Large intestine (tissue), 3 donors: Measurements from ENCODE around the gene GOSR2. TPM values are rescaled to one million over a fixed set of nuclear protein-coding genes. Genes with fewer than 3 reads are reported as not detected.

ENCODE experiments used
- DNase-seq, 2 donors: peaks; one replicate each; pipeline versions ENCODE4 v3.0.0 to v3.0.0-alpha.2; 2013
- H3K27ac ChIP-seq: one replicate; pipeline ENCODE4 v1.5.1; 2013; ENCODE audit warnings: low read length
- H3K27me3 ChIP-seq: 2 replicates; pipeline ENCODE4 v1.6.1; 2013; ENCODE audit warnings: low read length; ENCODE audit not compliant: control insufficient read depth, insufficient read depth
- H3K36me3 ChIP-seq: 2 replicates; pipeline ENCODE4 v1.6.1; 2013; ENCODE audit warnings: low read length; ENCODE audit not compliant: control insufficient read depth, insufficient read depth
- H3K4me1 ChIP-seq: one replicate; pipeline ENCODE4 v1.6.1; 2013; ENCODE audit warnings: low read length; ENCODE audit not compliant: control insufficient read depth, insufficient read depth
- H3K4me3 ChIP-seq: one replicate; pipeline ENCODE4 v1.5.1; 2013; ENCODE audit warnings: low read length
- H3K9me3 ChIP-seq: one replicate; pipeline ENCODE4 v1.6.1; 2013; ENCODE audit warnings: mild to moderate bottlenecking, low read depth, low read length, moderate library complexity; ENCODE audit not compliant: control insufficient read depth
- WGBS: methylation state at CpG from one replicate; pipeline ENCODE4 v1.1.5; 2013; ENCODE audit warnings: low lambda C conversion rate; ENCODE audit not compliant: insufficient coverage; 5-methylcytosine and 5-hydroxymethylcytosine counted together
- polyA plus RNA-seq: library from polyadenylated mRNA; unstranded; fragments of 120-200 nt; gene quantifications from one replicate; pipeline ENCODE4 v1.2.1, GENCODE V29; 2013

GOSR2 gene
- polyA plus RNA-seq, 1 donor = 103 TPM

GRCh38 chr17:46879101-46879500, 43.9 kb upstream of the GOSR2 start:
- WGBS = no CpG with 5 or more reads among the region's 7 CpGs
- no peaks in the 10 kb centered on the region for H3K4me1 ChIP-seq

GRCh38 chr17:46881015-46881414, 41.9 kb upstream of the GOSR2 start:
- WGBS = no CpG with 5 or more reads among the region's 5 CpGs
- H3K27ac ChIP-seq = no peak overlapping the region
- H3K4me3 ChIP-seq = no peak overlapping the region
- DNase-seq = no peak
- no peaks in the 10 kb centered on the region for H3K36me3 ChIP-seq
- no peaks in the 10 kb centered on the region for H3K9me3 ChIP-seq
- no peaks in the 10 kb centered on the region for H3K27me3 ChIP-seq
- H3K4me1 ChIP-seq = no peaks in the 10 kb centered on the region

More at GRCh38 chr17:46879101-46879500, 43.9 kb upstream of the GOSR2 start:
- DNase-seq = no peak
- no peaks in the 10 kb centered on the region for H3K9me3 ChIP-seq
- H3K36me3 ChIP-seq = no peaks in the 10 kb centered on the region
- H3K27ac ChIP-seq = no peak overlapping the region
- H3K4me3 ChIP-seq = no peak overlapping the region
- no peaks in the 10 kb centered on the region for H3K27me3 ChIP-seq

GRCh38 chr17:46882666-46883065, 40.3 kb upstream of the GOSR2 start:
- WGBS = 80% methylated on average over 2 of the region's 8 CpGs
- Histone ChIP-seq H3K27ac (no peak overlapping the region), H3K27me3 (no peaks in the 10 kb centered on the region), H3K4me1 (no peaks in the 10 kb centered on the region), H3K36me3 (no peaks in the 10 kb centered on the region), H3K9me3 (no peaks in the 10 kb centered on the region), H3K4me3 (no peak overlapping the region)
- no peak for DNase-seq

- Histone ChIP-seq H3K27me3 (no peaks in the 10 kb centered on the region), H3K9me3 (no peaks in the 10 kb centered on the region), H3K4me3 (no peak overlapping the region), H3K27ac (no peak overlapping the region), H3K4me1 (no peaks in the 10 kb centered on the region), H3K36me3 (no peaks in the 10 kb centered on the region)
- no peak for DNase-seq
- WGBS = no CpG with 5 or more reads among the region's 19 CpGs
Observed at GRCh38 chr17:46883871-46884520, 39.0 kb upstream of the GOSR2 start.

- Histone ChIP-seq H3K27me3 (no peaks in the 10 kb centered on the region), H3K4me1 (no peaks in the 10 kb centered on the region), H3K9me3 (no peaks in the 10 kb centered on the region), H3K4me3 (no peak overlapping the region), H3K36me3 (no peaks in the 10 kb centered on the region), H3K27ac (no peak overlapping the region)
- DNase-seq = no peak
- no CpG with 5 or more reads among the region's 7 CpGs for WGBS
Observed at GRCh38 chr17:46884552-46884951, 38.4 kb upstream of the GOSR2 start.

DNA sequence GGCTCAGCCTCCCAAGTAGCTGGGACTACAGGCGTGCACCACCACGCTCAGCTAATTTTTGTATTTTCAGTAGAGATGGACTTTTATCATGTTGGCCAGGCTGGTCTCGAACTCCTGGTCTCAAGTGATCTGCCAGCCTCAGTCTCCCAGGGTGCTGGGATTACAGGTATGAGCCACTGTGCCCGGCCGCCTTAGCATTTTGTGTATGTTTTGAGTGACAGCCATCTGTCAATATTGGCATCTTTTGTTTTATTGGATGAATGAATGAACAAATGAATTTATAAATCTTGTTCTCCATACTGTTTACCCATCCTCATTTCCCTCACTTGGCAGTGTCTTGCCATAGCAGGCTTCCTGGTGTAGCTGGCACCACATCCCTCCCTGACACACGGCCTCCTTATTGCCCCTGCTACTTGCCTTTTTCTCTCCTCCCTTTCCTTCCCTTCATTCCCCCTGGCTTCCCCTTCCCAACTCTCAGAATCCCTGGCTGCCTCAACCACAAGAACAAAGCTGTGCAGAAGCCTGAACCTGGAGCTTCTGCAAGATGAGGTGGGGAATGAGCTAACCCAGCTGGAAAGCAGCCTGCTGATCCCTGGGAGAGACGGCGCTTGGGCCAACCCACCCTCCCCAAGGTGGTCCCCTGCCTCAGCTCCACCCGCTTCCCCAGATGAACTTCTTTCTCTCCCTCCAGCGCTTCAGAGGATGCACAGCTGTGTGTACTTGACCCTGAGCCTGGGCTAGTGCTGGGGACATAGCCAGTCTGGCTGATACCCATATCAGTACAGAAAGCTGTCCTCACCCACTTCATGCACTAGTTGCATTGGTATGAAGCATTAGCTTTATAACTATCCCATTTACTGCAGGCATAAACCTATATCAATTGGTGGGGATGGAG, 37.3 kb upstream of the GOSR2 start:
- Histone ChIP-seq H3K27me3 (no peaks in the 10 kb centered on the region), H3K4me1 (no peaks in the 10 kb centered on the region), H3K9me3 (no peaks in the 10 kb centered on the region), H3K36me3 (no peaks in the 10 kb centered on the region), H3K27ac (no peak overlapping the region), H3K4me3 (no peak overlapping the region)
- no peak for DNase-seq
- WGBS = 100% methylated on average over 1 of the region's 10 CpGs

DNA sequence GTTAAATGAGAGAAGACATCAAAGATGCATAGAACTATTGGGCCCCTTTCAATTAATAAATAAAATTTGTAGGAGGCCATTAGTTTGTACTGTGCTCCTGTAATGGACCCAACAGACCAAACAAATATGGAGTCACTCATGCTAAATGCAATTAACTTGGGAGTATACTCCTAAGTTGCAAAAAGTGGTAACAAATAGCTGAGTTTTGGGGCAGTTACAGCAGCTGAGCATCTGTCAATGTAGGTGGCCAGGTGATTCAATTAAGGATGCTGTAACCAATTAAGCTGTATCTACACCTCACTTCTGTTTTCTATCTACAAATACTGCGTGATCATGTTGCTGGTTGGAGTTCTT, 36.7 kb upstream of the GOSR2 start:
- no peaks in the 10 kb centered on the region for H3K27me3 ChIP-seq

GRCh38 chr17:46887717-46888116, 35.2 kb upstream of the GOSR2 start:
- no peak overlapping the region for H3K27ac ChIP-seq
- DNase-seq = no peak
- no CpG with 5 or more reads among the region's 3 CpGs for whole genome bisulfite sequencing
- no peak overlapping the region for H3K4me3 ChIP-seq
- H3K4me1 ChIP-seq = no peaks in the 10 kb centered on the region
- no peaks in the 10 kb centered on the region for H3K9me3 ChIP-seq
- peaks cover 3% of the 10 kb centered on the region for H3K27me3 ChIP-seq
- H3K36me3 ChIP-seq = no peaks in the 10 kb centered on the region

More for the DNA sequence above, 36.7 kb upstream of the GOSR2 start:
- no peaks in the 10 kb centered on the region for H3K4me1 ChIP-seq
- WGBS = no CpG with 5 or more reads among the region's 1 CpG
- no peak overlapping the region for H3K4me3 ChIP-seq
- H3K36me3 ChIP-seq = no peaks in the 10 kb centered on the region
- no peaks in the 10 kb centered on the region for H3K9me3 ChIP-seq
- no peak for DNase-seq
- no peak overlapping the region for H3K27ac ChIP-seq

DNA sequence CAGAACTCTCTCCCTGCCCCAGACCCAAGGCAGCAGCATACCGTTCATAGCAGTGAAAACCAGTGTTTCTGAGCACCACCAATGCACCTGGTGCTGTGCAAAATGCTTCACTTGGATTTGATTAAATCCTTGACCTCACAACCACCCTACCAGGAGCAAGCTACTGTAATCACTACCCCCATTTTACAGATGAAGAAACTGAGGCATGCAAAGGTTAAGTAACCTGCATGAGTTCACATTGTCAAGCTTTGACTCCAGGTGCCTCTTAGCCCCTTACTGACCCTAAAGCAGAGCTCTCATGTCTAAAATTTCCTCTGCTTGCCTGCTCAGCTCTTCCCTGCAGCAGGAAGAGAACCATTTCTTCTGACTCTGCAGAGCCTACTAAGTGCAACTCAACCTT, 34.2 kb upstream of the GOSR2 start:
- no peaks in the 10 kb centered on the region for H3K4me1 ChIP-seq
- H3K4me3 ChIP-seq = no peak overlapping the region
- H3K27me3 ChIP-seq = peaks cover 8% of the 10 kb centered on the region
- DNase-seq = no peak
- H3K27ac ChIP-seq = no peak overlapping the region
- no peaks in the 10 kb centered on the region for H3K9me3 ChIP-seq
- no CpG with 5 or more reads among the region's 1 CpG for WGBS
- no peaks in the 10 kb centered on the region for H3K36me3 ChIP-seq

- DNase-seq = peak in 1 of 2 donors; percentile 27
- H3K4me3 ChIP-seq = no peak overlapping the region
- H3K4me1 ChIP-seq = no peaks in the 10 kb centered on the region
- H3K36me3 ChIP-seq = no peaks in the 10 kb centered on the region
- H3K9me3 ChIP-seq = no peaks in the 10 kb centered on the region
- no peak overlapping the region for H3K27ac ChIP-seq
- peaks cover 15% of the 10 kb centered on the region for H3K27me3 ChIP-seq
- no CpG with 5 or more reads among the region's 4 CpGs for WGBS
Observed at GRCh38 chr17:46889519-46889918, 33.4 kb upstream of the GOSR2 start.
